GM12864 (cell line): ENCODE measurements around the gene ASCC3.
A peak's percentile ranks its signal among the peaks of the same experiment; 100 is the strongest.

Experiments used
- DNase-seq: peaks from one replicate; pipeline ENCODE4 v3.0.0-alpha.2; 2011; ENCODE audit warnings: low read depth
- H3K4me3 ChIP-seq: 2 replicates; pipeline ENCODE4 v1.5.1; 2011; ENCODE audit warnings: mild to moderate bottlenecking, low read depth, low read length, control low read depth
- CTCF ChIP-seq: IDR thresholded peaks from 2 replicates; pipeline ENCODE4 v1.5.1; 2011; ENCODE audit warnings: low read depth, mild to moderate bottlenecking, moderate library complexity, low read length, control low read depth, inconsistent platforms; ENCODE audit errors: missing control alignments

The ASCC3 gene

DNA sequence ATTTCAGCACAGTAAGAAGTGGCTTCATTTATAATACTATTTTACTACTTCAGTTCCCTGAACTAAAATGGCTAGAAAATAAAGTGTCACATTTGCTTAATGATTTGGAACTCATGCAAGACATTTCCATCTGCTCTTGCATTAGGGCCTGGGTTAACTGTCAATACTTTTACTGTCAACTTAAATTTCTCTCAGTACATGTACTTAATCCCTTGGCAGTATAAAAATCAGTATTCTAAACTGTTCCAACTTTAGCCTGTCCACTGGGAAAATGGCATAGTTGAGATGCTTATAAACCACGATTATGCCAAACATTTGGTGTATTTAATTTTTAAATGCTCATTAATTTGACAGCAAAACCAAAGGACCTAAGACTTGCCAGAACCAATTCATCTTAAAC lies 154.5 kb downstream of the ASCC3 start:
- no peak for DNase-seq
- TF ChIP-seq CTCF, result no peak
- H3K4me3 ChIP-seq, result no peak overlapping the region

- TF ChIP-seq CTCF, result no peak
- H3K4me3 ChIP-seq, result no peak overlapping the region
- DNase-seq, result no peak
These were observed 156.4 kb downstream of the ASCC3 start for GRCh38 chr6:100724696-100725095.

GRCh38 chr6:100724222-100724621 lies 156.9 kb downstream of the ASCC3 start:
- no peak for TF ChIP-seq CTCF
- no peak for DNase-seq
- no peak overlapping the region for H3K4me3 ChIP-seq

- no peak for DNase-seq
- no peak for TF ChIP-seq CTCF
- H3K4me3 ChIP-seq, result no peak overlapping the region
These were observed 159.9 kb downstream of the ASCC3 start for GRCh38 chr6:100721256-100721655.

GRCh38 chr6:100719883-100720682 lies 161.0 kb downstream of the ASCC3 start:
- peak; percentile 33 for TF ChIP-seq CTCF
- no peak for DNase-seq
- no peak overlapping the region for H3K4me3 ChIP-seq

- no peak for DNase-seq
- TF ChIP-seq CTCF, result no peak
- H3K4me3 ChIP-seq, result no peak overlapping the region
These were observed 168.1 kb downstream of the ASCC3 start for GRCh38 chr6:100712997-100713396.

DNA sequence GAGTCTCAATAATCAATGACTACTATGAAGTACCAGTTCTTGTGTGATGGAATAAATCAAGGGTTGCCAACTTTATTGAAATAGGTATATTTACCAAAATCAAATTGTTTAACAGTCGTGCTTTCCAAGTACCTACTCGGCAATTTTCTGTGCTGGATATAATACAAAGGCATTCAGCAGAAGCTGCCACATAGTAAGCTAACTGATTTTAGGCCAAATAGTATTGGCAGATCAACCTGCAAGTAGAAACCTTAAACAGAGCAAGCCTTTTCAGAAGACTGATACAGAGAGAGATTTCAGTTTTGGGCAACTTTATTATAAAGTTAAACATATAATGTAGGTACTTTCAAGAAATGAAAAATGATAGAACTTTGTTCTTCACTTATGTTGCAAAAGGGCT lies 174.6 kb downstream of the ASCC3 start:
- H3K4me3 ChIP-seq, result no peak overlapping the region
- DNase-seq, result no peak
- TF ChIP-seq CTCF, result no peak
